ENCODE results near the gene PKMYT1. TPM values are rescaled to one million over a fixed set of nuclear protein-coding genes. Genes with fewer than 3 reads are reported as not detected.

Gene PKMYT1
- total and polyA plus RNA-seq, 9 of the 15 experiments (the other 6 are each of a cell fraction or from before 2014, with no cell fraction given) = 8.7 to 201 (median 37.8) TPM

DNA sequence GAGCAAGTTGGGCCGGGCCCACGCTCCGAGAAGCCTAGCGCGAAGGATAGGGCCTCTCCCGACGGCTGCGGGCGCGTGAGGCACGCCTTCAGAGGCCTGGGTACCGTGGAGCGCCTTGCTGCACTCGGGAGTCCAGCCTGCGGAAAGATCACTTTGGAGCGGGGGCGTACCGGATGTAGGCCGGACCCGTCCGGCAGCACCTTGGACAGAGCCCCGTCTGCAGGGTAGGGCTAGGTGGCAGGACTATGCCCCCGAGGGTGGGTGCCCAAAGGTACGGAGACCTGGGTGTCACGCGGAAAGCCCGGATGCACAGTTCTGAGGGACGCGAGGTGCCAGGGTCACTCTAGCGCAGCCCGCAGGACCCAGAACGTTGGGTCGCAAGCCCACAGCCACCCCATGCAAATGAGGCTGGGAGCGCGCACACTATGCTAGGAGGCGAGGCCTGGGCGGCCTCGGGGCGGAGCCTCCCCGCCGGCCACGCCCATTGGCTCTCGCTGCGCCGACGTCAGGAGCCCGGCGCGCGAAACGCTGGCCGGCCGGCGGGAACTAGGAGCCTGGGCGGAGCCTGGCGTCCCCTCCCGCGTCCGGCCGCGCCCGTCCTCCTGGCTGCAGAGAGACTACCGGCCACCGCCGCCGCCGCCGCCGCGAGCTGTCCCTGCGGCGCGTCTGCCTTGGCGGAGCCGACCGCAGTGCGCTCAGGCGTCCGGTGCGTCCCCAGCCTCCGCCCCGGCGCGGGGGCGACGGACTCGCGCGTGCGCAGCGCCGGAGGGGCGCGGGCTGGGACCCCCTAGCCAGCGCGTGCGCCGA, 11.3 kb downstream of the PKMYT1 start, which contains the start of gene PAQR4 (continued):
- TF ChIP-seq TFE3 (CRISPR knock-in tag; IDR thresholded peaks at IDR 0.05) (no peak), NELFE (IDR thresholded peaks at IDR 0.05; ENCODE audit: insufficient read depth, insufficient read length) (no peak), GTF2E2 (tag; IDR thresholded peaks at IDR 0.05) (no peak), JUND (IDR thresholded peaks at IDR 0.05; ENCODE audit: borderline replicate concordance, low read depth, low read length) (no peak), JUND (tag; IDR thresholded peaks at IDR 0.05; ENCODE audit: borderline replicate concordance, low read depth, low read length) (no peak; the same call in 2 of the 3 replicates), ZNF717 (CRISPR knock-in tag; IDR thresholded peaks at IDR 0.05) (no peak), HDGF (IDR thresholded peaks at IDR 0.05) (no peak), BRD4 (IDR thresholded peaks at IDR 0.05) (no peak), ZNF324 (CRISPR knock-in tag; IDR thresholded peaks at IDR 0.05) (no peak), ARHGAP35 (IDR thresholded peaks at IDR 0.05; ENCODE audit: partially characterized antibody) (no peak), POLR2AphosphoS2 (IDR thresholded peaks at IDR 0.05; ENCODE audit: low read length) (no peak), RBM39 (optimal IDR thresholded peaks at IDR 0.05; ENCODE audit: low read depth, low read length) (no peak), ZBTB9 (CRISPR knock-in tag; IDR thresholded peaks at IDR 0.05) (peak; percentile 78; the same call in 1 of the 2 replicates), ZNF699 (CRISPR knock-in tag; IDR thresholded peaks at IDR 0.05; ENCODE audit: insufficient replicate concordance) (no peak), E2F1 (CRISPR knock-in tag; IDR thresholded peaks at IDR 0.05) (peak; percentile 98), PBX2 (CRISPR knock-in tag; IDR thresholded peaks at IDR 0.05; ENCODE audit: low read depth) (0 out of 2 replicates have a peak, but pooled peaks have one; percentile 0), PBX2 (tag; conservative IDR thresholded peaks at IDR 0.05; ENCODE audit: low read depth) (no peak), ZNF76 (CRISPR knock-in tag; IDR thresholded peaks at IDR 0.05; ENCODE audit: borderline replicate concordance) (no peak)
- TF ChIP-seq, protein P1, sequence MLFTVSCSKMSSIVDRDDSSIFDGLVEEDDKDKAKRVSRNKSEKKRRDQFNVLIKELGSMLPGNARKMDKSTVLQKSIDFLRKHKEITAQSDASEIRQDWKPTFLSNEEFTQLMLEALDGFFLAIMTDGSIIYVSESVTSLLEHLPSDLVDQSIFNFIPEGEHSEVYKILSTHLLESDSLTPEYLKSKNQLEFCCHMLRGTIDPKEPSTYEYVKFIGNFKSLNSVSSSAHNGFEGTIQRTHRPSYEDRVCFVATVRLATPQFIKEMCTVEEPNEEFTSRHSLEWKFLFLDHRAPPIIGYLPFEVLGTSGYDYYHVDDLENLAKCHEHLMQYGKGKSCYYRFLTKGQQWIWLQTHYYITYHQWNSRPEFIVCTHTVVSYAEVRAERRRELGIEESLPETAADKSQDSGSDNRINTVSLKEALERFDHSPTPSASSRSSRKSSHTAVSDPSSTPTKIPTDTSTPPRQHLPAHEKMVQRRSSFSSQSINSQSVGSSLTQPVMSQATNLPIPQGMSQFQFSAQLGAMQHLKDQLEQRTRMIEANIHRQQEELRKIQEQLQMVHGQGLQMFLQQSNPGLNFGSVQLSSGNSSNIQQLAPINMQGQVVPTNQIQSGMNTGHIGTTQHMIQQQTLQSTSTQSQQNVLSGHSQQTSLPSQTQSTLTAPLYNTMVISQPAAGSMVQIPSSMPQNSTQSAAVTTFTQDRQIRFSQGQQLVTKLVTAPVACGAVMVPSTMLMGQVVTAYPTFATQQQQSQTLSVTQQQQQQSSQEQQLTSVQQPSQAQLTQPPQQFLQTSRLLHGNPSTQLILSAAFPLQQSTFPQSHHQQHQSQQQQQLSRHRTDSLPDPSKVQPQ (CRISPR knock-in tag; IDR thresholded peaks at IDR 0.05; ENCODE audit: borderline replicate concordance) = no peak
